HG03521 (cell line): ENCODE results near the gene PHF23.

Experiments used
- ATAC-seq: cut with Tn5 transposase; IDR thresholded peaks from one replicate; pipeline ENCODE4 v1.9.1; 2021; ENCODE audit warnings: mild to moderate bottlenecking, moderate library complexity; ENCODE audit not compliant: unreplicated experiment

PHF23 gene

GRCh38 chr17:7238420-7239090, 702 bp downstream of the PHF23 start:
- no peak for ATAC-seq

DNA sequence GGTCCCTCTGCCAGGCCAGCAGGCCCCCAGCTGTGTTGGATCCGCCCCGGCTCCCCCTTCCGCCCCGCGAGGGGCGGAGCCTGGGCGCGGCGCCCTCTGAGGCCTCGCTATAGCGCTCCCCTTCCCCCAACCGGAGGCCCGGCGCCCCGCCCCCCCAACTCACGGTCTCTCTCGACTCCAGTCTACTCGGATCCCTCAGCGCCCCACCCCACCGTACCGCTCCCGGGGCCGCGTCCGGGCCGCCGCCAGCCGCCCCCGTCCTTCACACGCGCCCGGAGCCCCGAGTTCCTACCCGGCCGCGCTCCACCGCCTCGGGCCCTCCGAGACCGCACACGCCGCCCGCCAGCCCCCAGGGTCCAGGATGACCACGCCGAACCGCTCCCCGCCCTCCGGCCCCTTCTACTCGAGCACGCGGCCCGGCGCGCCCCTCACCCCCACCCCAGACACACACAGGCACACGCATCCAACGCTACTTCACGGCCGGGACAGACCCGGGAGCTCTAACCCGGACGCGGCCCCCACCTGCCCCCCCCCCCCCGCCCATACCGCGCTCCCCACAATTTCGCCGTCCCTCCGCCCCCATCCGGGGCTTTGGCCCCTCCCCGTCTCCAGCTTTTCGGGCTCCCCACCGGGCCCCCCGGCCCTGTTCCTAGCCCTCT, 1.4 kb downstream of the PHF23 start:
- ATAC-seq: no peak

GRCh38 chr17:7237266-7237760, 1.9 kb downstream of the PHF23 start:
- no peak for ATAC-seq

- no peak for ATAC-seq
Measured at GRCh38 chr17:7236808-7237207, 2.4 kb downstream of the PHF23 start.

GRCh38 chr17:7235693-7236665, 3.3 kb downstream of the PHF23 start:
- no peak for ATAC-seq

DNA sequence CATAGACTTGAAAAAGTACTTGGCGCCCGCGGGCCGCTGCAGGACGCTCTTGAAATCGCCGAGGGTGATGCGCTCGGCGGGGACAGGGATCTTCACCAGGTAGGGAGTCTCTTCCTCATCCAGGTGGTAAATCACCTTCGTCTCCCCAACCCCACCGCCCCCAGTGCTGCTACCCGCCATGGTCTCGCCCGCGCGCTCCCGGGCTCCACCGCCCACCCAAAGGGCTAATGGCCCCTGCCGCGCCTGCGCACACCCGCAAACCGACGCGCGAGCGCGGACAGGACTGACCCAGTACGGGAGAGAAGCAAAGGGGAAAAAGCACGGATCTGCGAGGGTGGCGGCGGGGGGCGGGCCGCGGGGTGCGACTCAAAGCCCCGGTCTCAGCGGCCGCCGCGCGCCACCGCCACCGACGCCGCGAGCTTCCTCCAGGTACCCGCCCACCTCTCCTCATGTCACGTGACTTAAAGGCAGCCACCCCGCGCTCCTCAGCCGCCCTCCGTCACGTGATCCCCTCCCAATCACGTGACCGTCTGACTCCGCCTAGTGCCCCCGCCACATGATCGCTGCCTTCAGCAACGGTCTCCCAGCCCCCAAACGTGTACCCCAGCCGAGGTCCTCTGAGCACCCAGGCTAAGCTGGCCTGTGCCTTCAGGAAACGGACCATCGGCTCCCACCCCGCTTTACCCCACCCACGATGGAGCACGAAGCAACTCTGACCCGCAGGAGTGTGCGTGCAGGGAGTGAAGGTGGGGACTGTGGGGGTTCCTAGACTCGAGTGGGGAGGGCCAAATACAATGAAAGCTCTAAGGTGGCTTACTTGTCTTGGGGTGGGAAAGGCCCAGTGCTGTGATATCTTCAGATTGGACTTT, 4.9 kb downstream of the PHF23 start, which contains the start of gene DVL2:
Gene DVL2, minus strand, starts transcription at position 435 of the 869 bp plus-strand sequence. Its CDS starts 255 bp downstream, at position 180.
- ATAC-seq: peak; percentile 49

DNA sequence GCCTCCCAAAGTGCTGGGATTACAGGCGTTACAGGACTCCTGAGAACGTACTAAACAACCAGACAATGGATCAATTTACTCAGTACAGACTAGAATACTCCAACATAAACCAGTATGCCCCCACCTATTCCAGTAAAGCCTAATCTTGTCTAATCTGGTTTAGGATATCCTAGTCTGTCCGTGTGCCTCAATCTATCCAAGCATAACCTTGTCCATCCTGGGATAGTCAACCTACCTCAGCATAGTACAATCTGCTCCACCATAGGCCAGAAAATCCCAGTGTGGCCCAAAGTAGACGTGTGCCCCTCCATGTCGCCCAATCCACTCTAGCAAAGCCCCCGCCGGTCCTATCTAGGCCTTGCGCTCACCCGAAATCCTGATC, 5.6 kb downstream of the PHF23 start:
- ATAC-seq: no peak

DNA sequence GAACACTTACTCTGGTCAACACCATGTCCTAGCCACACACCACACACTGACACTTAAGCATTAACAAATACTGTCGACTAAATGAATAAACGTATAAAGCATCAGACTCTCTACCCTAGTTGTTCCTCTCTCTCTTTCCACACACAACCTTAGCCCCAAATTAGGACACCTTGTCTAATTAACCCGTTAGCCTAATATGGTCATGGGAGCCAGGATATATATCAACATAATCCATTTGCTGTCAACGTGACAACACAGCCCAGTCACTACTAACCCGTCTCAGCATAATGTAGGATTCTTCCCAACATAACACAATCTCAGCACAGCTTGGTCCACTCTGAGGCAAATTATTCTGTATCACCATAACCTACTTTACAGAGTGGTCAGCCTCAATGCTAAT, 7.1 kb downstream of the PHF23 start:
- no peak for ATAC-seq

GRCh38 chr17:7229504-7229903, 9.8 kb downstream of the PHF23 start:
- no peak for ATAC-seq

DNA sequence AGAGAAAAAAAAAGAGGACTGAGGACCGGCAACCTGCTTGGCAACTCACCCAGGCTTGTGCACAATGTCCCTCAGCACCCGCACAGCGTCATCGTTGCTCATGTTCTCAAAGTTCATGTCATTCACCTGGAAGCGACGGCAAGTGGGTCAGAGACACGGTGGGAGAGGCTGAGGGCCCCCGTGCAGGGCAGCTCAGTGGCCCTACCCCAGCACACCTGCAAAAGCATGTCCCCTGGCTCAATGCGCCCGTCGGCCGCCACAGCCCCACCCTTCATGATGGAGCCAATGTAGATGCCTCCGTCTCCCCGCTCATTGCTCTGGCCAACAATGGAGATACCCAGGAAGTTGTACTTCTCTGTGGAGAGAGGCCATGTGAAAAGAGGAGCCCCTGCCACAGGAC, 10.3 kb downstream of the PHF23 start:
- ATAC-seq: no peak

GRCh38 chr17:7226721-7227710, 12.2 kb downstream of the PHF23 start:
- ATAC-seq: no peak

- no peak for ATAC-seq
Measured at GRCh38 chr17:7225711-7226331, 13.4 kb downstream of the PHF23 start.

DNA sequence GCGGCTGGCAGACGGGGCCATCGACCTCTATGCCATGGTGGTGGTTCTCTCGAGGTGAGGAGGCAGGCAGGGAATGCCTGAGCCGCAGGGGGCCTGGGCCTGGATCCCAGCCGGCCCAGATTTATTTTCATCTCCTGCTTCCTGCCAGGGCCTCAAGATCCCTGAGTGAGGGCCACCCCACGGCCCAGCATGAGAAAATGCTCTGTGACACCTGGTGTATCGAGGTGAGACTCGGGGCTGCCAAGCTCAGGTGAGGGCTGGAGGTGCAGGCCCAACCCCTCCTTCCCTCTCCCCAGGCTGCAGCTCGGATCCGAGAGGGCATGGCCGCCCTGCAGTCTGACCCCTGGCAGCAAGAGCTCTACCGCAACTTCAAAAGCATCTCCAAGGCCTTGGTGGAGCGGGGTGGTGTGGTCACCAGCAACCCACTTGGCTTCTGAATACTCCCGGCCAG, 14.6 kb downstream of the PHF23 start:
- no peak for ATAC-seq

DNA sequence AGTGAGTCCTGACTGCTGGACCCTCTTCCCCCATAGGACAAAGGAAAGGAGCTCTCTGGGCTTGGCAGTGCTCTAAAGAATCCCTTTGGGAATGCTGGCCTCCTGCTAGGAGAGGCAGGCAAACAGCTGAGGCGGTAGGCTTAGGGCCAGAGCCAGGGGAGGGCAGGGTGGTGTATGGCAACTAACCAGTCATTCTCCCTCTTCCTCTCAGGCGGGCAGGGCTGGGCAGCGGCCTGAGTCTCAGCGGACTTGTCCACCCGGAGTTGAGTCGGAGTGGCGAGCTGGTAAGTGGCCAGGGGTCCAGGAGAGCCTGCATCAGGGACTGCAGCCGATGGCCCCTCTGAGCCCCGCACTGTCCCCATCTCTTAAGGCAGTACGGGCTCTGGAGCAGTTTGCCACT, 15.1 kb downstream of the PHF23 start:
- no peak for ATAC-seq

DNA sequence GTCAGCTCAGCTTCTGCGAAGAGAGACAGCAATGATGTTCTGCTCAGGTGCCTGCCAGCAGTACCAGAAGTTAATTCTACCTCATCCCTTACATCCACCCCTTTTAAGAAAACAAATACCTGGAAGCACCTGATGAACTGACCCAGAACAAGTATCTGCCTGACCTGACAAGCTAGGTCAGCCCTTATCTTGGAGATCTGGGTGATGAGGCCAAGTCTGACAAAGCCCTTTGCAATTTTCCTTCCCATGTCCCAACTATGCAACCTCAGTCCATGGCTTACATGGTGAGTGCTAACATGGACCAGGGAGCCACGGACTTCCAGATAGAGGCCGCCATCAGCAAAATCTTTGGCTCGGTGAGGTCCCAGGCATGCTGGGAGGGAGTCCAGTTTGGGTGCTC, 15.9 kb downstream of the PHF23 start:
- no peak for ATAC-seq

GRCh38 chr17:7222972-7223292, 16.3 kb downstream of the PHF23 start:
- ATAC-seq: no peak

DNA sequence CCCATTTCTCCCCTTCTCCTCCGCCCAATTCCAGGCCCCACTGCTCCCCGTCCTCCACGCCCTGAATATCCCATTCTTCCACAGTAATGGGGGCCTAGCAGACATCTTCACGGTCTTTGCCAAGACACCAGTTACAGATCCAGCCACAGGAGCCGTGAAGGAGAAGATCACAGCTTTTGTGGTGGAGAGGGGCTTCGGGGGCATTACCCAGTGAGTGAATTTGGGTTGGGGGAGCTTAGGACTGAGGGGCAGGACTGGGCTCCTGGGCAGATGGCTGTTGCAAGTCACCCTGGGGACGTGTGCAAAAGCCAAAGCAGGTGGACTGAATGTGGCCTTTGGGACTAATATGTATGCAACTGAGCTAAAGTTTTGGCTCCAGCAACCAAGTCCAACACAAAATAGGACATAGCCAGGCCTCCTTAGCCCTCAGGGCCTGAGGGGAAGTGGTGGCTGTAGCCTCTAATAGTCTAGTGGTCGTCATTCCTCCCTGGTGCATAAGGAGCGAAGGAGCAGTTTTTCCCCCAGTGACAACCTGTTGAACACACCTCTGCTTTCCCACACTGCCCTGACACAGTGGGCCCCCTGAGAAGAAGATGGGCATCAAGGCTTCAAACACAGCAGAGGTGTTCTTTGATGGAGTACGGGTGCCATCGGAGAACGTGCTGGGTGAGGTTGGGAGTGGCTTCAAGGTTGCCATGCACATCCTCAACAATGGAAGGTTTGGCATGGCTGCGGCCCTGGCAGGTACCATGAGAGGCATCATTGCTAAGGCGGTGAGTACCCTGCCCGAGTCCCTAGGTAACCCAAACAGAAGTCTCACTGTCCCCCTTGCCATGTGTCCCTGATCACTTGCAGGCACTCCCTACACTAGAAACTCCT, 16.9 kb downstream of the PHF23 start:
- no peak for ATAC-seq
